Hepatocyte (in vitro differentiated cells): Measurements from ENCODE around the gene CEACAM16. TPM values are rescaled to one million over a fixed set of nuclear protein-coding genes. Genes with fewer than 3 reads are reported as not detected.

ENCODE experiments used
- DNase-seq: peaks from one replicate; pipeline ENCODE4 v3.0.0-alpha.2; 2016; ENCODE audit warnings: low spot score
- H2AFZ ChIP-seq: fragments of 200-600 bp; sonication (generic); 2 replicates; pipeline ENCODE4 v1.6.0; 2016; ENCODE audit warnings: antibody characterized with exemption, mild to moderate bottlenecking
- H3K27ac ChIP-seq: fragments of 200-600 bp; sonication (generic); 2 replicates; pipeline ENCODE4 v1.5.1; 2016; ENCODE audit warnings: mild to moderate bottlenecking
- H3K27me3 ChIP-seq: fragments of 200-600 bp; sonication (generic); 2 replicates; pipeline ENCODE4 v1.6.1; 2016
- H3K36me3 ChIP-seq: fragments of 200-600 bp; sonication (generic); replicated peaks from 2 replicates; pipeline ENCODE4 v1.5.1; 2016; ENCODE audit warnings: low read depth; ENCODE audit not compliant: insufficient read depth
- H3K4me1 ChIP-seq: fragments of 200-600 bp; sonication (generic); 2 replicates; pipeline ENCODE4 v1.5.1; 2016; ENCODE audit warnings: mild to moderate bottlenecking, moderate library complexity; ENCODE audit not compliant: insufficient read depth
- H3K4me2 ChIP-seq: fragments of 200-600 bp; sonication (generic); 2 replicates; pipeline ENCODE4 v1.6.0; 2016
- H3K4me3 ChIP-seq: fragments of 200-600 bp; sonication (generic); 2 replicates; pipeline ENCODE4 v1.5.1; 2016; ENCODE audit warnings: mild to moderate bottlenecking
- H3K79me2 ChIP-seq: fragments of 200-600 bp; sonication (generic); 2 replicates; pipeline ENCODE4 v1.6.0; 2017; ENCODE audit warnings: mild to moderate bottlenecking
- H3K9me2 ChIP-seq: fragments of 200-600 bp; sonication (generic); replicated peaks from 2 replicates; pipeline ENCODE4 v1.6.0; 2017; ENCODE audit warnings: mild to moderate bottlenecking; ENCODE audit not compliant: insufficient read depth
- H3K9me3 ChIP-seq: fragments of 200-600 bp; sonication (generic); 2 replicates; pipeline ENCODE4 v1.5.1; 2016; ENCODE audit warnings: low read depth, mild to moderate bottlenecking
- H4K20me1 ChIP-seq: fragments of 200-600 bp; sonication (generic); 2 replicates; pipeline ENCODE4 v1.6.0; 2016; ENCODE audit warnings: mild to moderate bottlenecking; ENCODE audit not compliant: insufficient read depth, poor library complexity, severe bottlenecking
- EZH2 ChIP-seq: fragments of 200-600 bp; sonication (generic); IDR thresholded peaks from 2 replicates; pipeline ENCODE4 v1.6.1; 2016; ENCODE audit warnings: antibody characterized with exemption, mild to moderate bottlenecking, borderline replicate concordance
- EZH2phosphoT487 ChIP-seq: fragments of 200-600 bp; sonication (generic); IDR thresholded peaks from one replicate; pipeline ENCODE4 v1.6.1; 2018; ENCODE audit warnings: antibody characterized with exemption, mild to moderate bottlenecking, low read depth, moderate library complexity; ENCODE audit not compliant: unreplicated experiment, severe bottlenecking
- WGBS: methylation state at CpG from one replicate; pipeline ENCODE4 v1.1.6; 2016; ENCODE audit warnings: low lambda C conversion rate; ENCODE audit errors: missing lambda C conversion rate; 5-methylcytosine and 5-hydroxymethylcytosine counted together
- polyA plus RNA-seq: library from polyadenylated mRNA; unstranded; fragments of >200 nt; fragmentation: Nextera tagmentation; extraction: Ambion mirVana; gene quantifications from 2 replicates; pipeline ENCODE4 v1.2.1, GENCODE V29; 2016
- total RNA-seq: library from RNA; depleted of rRNA; stranded (reverse); fragments of >200 nt; gene quantifications from 2 replicates; pipeline ENCODE4 v1.2.3, GENCODE V29; 2014
- TF ChIP-seq, protein P1 (sequence below): fragments of 200-600 bp; sonication (generic); IDR thresholded peaks from 2 replicates; pipeline ENCODE4 v1.5.1; 2016; ENCODE audit warnings: antibody characterized with exemption, mild to moderate bottlenecking; ENCODE audit not compliant: poor library complexity

Gene CEACAM16
- total and polyA plus RNA-seq, 2 experiments from 2014 or later, result 0.73 TPM; not detected in 1

DNA sequence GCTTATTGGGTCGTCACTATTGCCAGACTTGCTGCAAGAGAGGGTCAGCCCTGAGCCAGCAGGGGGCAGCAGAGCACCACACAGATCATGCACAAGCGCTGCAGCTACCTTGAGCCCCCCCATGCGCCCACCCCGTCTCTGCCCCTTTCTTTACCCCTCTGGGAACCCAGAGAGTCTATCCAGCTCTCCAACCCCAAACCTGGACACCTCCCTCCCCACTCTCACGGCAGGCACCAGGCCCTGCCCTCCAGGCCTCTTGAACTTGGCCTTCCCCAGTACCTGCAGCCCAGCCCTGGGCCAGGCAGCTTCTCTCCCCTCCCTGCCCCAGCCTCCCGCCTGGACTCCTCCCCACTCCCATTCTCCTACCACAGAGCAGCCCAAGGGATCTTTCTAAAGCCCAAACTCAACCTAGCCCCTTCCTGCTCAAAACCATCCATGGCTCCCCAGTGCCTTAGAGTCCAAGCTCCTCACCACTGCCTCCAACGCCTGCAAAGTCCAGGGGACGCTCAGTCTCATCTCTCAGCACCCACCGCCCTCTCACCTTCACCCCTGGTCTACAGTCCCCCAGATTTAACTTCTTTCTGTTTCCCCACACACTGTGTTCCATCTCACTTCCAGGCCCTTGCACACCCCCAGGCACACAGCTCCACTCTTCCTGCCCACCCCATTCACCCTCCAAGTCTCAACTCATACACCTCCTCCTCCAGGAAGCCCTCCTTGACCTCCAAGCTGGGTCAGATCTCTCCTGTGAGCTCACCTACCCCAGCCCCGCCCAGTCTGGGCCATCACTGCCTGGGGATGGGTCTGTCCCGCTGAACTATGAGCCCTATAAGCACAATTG, 9.4 kb upstream of the CEACAM16 start:
- no peaks in the 10 kb centered on the region for H3K9me2 ChIP-seq
- no peaks in the 10 kb centered on the region for H3K27me3 ChIP-seq
- peak overlapping the region; percentile 63 for H3K4me2 ChIP-seq
- H3K9me3 ChIP-seq, result no peaks in the 10 kb centered on the region
- H3K79me2 ChIP-seq, result no peaks in the 10 kb centered on the region
- no peaks in the 10 kb centered on the region for H4K20me1 ChIP-seq
- peaks cover 20% of the 10 kb centered on the region for H3K4me1 ChIP-seq
- no peak overlapping the region for H2AFZ ChIP-seq
- DNase-seq, result peak; percentile 87
- no peak overlapping the region for H3K4me3 ChIP-seq
- H3K36me3 ChIP-seq, result no peaks in the 10 kb centered on the region
- TF ChIP-seq, protein P1, sequence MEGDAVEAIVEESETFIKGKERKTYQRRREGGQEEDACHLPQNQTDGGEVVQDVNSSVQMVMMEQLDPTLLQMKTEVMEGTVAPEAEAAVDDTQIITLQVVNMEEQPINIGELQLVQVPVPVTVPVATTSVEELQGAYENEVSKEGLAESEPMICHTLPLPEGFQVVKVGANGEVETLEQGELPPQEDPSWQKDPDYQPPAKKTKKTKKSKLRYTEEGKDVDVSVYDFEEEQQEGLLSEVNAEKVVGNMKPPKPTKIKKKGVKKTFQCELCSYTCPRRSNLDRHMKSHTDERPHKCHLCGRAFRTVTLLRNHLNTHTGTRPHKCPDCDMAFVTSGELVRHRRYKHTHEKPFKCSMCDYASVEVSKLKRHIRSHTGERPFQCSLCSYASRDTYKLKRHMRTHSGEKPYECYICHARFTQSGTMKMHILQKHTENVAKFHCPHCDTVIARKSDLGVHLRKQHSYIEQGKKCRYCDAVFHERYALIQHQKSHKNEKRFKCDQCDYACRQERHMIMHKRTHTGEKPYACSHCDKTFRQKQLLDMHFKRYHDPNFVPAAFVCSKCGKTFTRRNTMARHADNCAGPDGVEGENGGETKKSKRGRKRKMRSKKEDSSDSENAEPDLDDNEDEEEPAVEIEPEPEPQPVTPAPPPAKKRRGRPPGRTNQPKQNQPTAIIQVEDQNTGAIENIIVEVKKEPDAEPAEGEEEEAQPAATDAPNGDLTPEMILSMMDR, result peak; percentile 95
- TF ChIP-seq EZH2phosphoT487, result no peak
- 45% methylated on average over 11 of the region's 11 CpGs for WGBS
- H3K27ac ChIP-seq, result peak overlapping the region; percentile 45

DNA sequence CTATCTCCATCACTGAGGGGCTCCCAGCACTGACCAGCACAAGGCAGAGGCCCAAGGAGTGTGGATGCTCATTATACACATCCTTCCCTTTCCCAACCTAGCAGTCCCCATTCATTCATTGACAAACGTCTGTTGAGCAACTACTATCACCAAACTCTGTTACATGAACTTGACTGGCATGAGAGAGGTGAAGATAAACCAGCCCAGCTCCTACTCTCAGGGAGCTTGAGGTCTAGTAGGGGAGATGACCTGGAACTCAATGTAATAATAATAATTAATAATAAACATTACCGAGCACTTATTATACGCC, 8.9 kb upstream of the CEACAM16 start:
- 91% methylated on average over 3 of the region's 3 CpGs for WGBS
- Histone ChIP-seq H3K4me1 (peaks cover 20% of the 10 kb centered on the region), H3K27ac (no peak overlapping the region)

DNA sequence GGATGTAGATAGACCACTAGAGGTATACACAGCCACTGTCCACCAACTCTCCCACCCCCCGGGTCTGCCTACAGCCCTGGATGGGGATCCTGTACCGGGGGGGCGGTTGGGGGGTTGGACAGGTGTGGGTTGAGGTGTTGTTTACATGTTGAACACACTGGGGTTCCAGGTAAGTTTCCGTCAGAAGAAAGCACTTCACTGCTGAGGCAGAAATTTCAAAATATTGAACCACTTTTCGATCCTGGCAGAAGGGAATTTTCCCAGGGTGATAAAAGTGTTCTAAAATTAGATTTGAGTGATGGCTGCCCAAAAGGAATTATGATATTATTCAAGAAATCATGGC, 6.6 kb upstream of the CEACAM16 start:
- no peak overlapping the region for H3K4me3 ChIP-seq
- H3K36me3 ChIP-seq, result no peaks in the 10 kb centered on the region
- no peaks in the 10 kb centered on the region for H3K9me2 ChIP-seq
- no peaks in the 10 kb centered on the region for H3K27me3 ChIP-seq
- H4K20me1 ChIP-seq, result no peaks in the 10 kb centered on the region
- TF ChIP-seq EZH2phosphoT487, result no peak
- TF ChIP-seq, protein P1, result no peak
- no peak for TF ChIP-seq EZH2
- H3K79me2 ChIP-seq, result no peaks in the 10 kb centered on the region
- no peak overlapping the region for H2AFZ ChIP-seq
- DNase-seq, result no peak
- no peak overlapping the region for H3K4me2 ChIP-seq
- H3K4me1 ChIP-seq, result peaks cover 20% of the 10 kb centered on the region
- 85% methylated on average over 5 of the region's 5 CpGs for WGBS
- H3K27ac ChIP-seq, result peak overlapping the region; percentile 95
- no peaks in the 10 kb centered on the region for H3K9me3 ChIP-seq

More for the DNA sequence above, 8.9 kb upstream of the CEACAM16 start:
- H3K27me3 ChIP-seq, result no peaks in the 10 kb centered on the region
- H3K4me2 ChIP-seq, result no peak overlapping the region
- no peak overlapping the region for H2AFZ ChIP-seq
- H3K36me3 ChIP-seq, result no peaks in the 10 kb centered on the region
- no peak overlapping the region for H3K4me3 ChIP-seq
- no peaks in the 10 kb centered on the region for H3K79me2 ChIP-seq
- no peaks in the 10 kb centered on the region for H4K20me1 ChIP-seq
- H3K9me3 ChIP-seq, result no peaks in the 10 kb centered on the region
- no peaks in the 10 kb centered on the region for H3K9me2 ChIP-seq
- TF ChIP-seq EZH2 (no peak), EZH2phosphoT487 (no peak)
- TF ChIP-seq, protein P1, result no peak
- DNase-seq, result no peak
